ENCODE data around the gene ANO8. TPM values are rescaled to one million over a fixed set of nuclear protein-coding genes. Genes with fewer than 3 reads are reported as not detected.

The ANO8 gene
- total and polyA plus RNA-seq, 2 donors (not counting 1 experiment from before 2014, with no cell fraction given) = 3.0 to 5.2 TPM

DNA sequence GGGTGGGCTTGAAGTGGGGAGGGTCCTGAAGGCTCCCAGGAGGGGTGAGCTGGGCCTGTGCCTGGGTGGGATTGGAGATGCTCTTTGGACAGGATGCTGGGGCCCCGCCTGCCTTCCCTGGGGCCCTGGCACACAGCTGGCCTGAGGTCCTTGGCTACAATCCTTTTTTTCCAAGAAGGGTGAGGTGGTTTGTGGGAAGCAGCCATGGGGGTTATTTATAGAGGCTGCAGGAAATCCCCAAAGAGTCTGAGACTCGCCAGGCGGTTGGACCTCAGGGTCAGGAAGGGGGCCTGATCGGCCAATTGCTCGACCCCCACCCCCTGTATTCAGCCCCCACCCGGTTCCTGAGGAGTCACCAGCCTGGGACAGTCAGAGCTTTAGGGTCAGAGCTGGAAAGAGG lies 12.7 kb upstream of the ANO8 start:
- 60% methylated on average over 1 of the region's 6 CpGs for WGBS (ENCODE audit: insufficient coverage)
- Mint-ChIP-seq H3K9me3 (ENCODE audit: insufficient read depth) (no peaks in the 10 kb centered on the region), H3K4me3 (no peak overlapping the region), H3K4me1 (peaks cover 6% of the 10 kb centered on the region), H3K27ac (no peak overlapping the region), H3K27me3 (peaks cover 34% of the 10 kb centered on the region)
- Histone ChIP-seq H4K20me1 (ENCODE audit: control insufficient read depth, insufficient read depth, low read length, poor library complexity, severe bottlenecking) (no peaks in the 10 kb centered on the region), H3K4me1 (ENCODE audit: control insufficient read depth in 2 of 2, insufficient read depth in 2 of 2, low read length in 2 of 2) (peaks cover 5 to 6% of the 10 kb centered on the region in 2 donors), H3K9ac (ENCODE audit: low read length) (no peak overlapping the region), H3K36me3 (replicated peaks in 1 of 2; ENCODE audit: control extremely low read depth in 1 of 2, control insufficient read depth in 1 of 2, extremely low read depth in 1 of 2, insufficient read depth in 2 of 2, low read length in 1 of 2) (no peaks in the 10 kb centered on the region), H3K27me3 (replicated peaks in 1 of 4; ENCODE audit: control extremely low read depth in 1 of 4, control insufficient read depth in 3 of 4, insufficient read depth in 4 of 4, low read length in 3 of 4) (peaks cover 0 to 42% (median 15%) of the 10 kb centered on the region in 4 experiments), H3K9me3 (ENCODE audit: control extremely low read depth in 1 of 3, control insufficient read depth in 2 of 3, insufficient read depth in 1 of 3, low read length in 2 of 3) (no peaks in the 10 kb centered on the region), H2AFZ (ENCODE audit: insufficient read depth, low read depth, low read length, poor library complexity, severe bottlenecking) (no peak overlapping the region), H3K27ac (ENCODE audit: low read length in 2 of 2) (no peak overlapping the region), H3K4me2 (replicated peaks; ENCODE audit: low read depth, low read length, poor library complexity, severe bottlenecking) (no peak overlapping the region), H3K4me3 (ENCODE audit: control extremely low read depth in 1 of 5, extremely low read depth in 1 of 5, insufficient read depth in 1 of 5, low read depth in 2 of 5, low read length in 4 of 5) (no peak overlapping the region), H3K79me2 (ENCODE audit: control insufficient read depth, insufficient read depth, low read length) (no peaks in the 10 kb centered on the region)
- no peak for DNase-seq
- TF ChIP-seq EZH2 (IDR thresholded peaks at IDR 0.05; ENCODE audit: borderline replicate concordance, insufficient read depth, low read depth, low read length, poor library complexity, severe bottlenecking) = no peak
- TF ChIP-seq, protein P1, sequence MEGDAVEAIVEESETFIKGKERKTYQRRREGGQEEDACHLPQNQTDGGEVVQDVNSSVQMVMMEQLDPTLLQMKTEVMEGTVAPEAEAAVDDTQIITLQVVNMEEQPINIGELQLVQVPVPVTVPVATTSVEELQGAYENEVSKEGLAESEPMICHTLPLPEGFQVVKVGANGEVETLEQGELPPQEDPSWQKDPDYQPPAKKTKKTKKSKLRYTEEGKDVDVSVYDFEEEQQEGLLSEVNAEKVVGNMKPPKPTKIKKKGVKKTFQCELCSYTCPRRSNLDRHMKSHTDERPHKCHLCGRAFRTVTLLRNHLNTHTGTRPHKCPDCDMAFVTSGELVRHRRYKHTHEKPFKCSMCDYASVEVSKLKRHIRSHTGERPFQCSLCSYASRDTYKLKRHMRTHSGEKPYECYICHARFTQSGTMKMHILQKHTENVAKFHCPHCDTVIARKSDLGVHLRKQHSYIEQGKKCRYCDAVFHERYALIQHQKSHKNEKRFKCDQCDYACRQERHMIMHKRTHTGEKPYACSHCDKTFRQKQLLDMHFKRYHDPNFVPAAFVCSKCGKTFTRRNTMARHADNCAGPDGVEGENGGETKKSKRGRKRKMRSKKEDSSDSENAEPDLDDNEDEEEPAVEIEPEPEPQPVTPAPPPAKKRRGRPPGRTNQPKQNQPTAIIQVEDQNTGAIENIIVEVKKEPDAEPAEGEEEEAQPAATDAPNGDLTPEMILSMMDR (IDR thresholded peaks at IDR 0.05) = no peak
- ChIA-PET POLR2A (interaction anchor here (0.5 kb wide), 1 partner anchor 36 kb away, joined by 4 read pairs; no protein-coding TSS in a partner anchor), CTCF (interaction anchor here (0.7 to 8.2 kb wide), 9 partner anchors 11 to 119 kb away, joined by 3 to 109 read pairs (median 4); partner anchors contain the start of gene DDA1)
- intact Hi-C loops (cut with micrococcal nuclease) = no loop called here
- ATAC-seq (ENCODE audit: low read depth) = no peak

- Histone ChIP-seq H3K27ac (ENCODE audit: low read length in 2 of 2) (no peak overlapping the region), H3K27me3 (replicated peaks in 1 of 4; ENCODE audit: control extremely low read depth in 1 of 4, control insufficient read depth in 3 of 4, insufficient read depth in 4 of 4, low read length in 3 of 4) (peaks cover 0 to 32% (median 12%) of the 10 kb centered on the region in 4 experiments), H2AFZ (ENCODE audit: insufficient read depth, low read depth, low read length, poor library complexity, severe bottlenecking) (no peak overlapping the region), H3K9ac (ENCODE audit: low read length) (no peak overlapping the region), H3K4me2 (replicated peaks; ENCODE audit: low read depth, low read length, poor library complexity, severe bottlenecking) (peak overlapping the region; percentile 42), H3K4me1 (ENCODE audit: control insufficient read depth in 2 of 2, insufficient read depth in 2 of 2, low read length in 2 of 2) (peaks cover 5 to 6% of the 10 kb centered on the region in 2 donors), H3K4me3 (ENCODE audit: control extremely low read depth in 1 of 5, extremely low read depth in 1 of 5, insufficient read depth in 1 of 5, low read depth in 2 of 5, low read length in 4 of 5) (no peak overlapping the region), H3K36me3 (replicated peaks in 1 of 2; ENCODE audit: control extremely low read depth in 1 of 2, control insufficient read depth in 1 of 2, extremely low read depth in 1 of 2, insufficient read depth in 2 of 2, low read length in 1 of 2) (no peaks in the 10 kb centered on the region), H3K79me2 (ENCODE audit: control insufficient read depth, insufficient read depth, low read length) (no peaks in the 10 kb centered on the region), H3K9me3 (ENCODE audit: control extremely low read depth in 1 of 3, control insufficient read depth in 2 of 3, insufficient read depth in 1 of 3, low read length in 2 of 3) (no peaks in the 10 kb centered on the region), H4K20me1 (ENCODE audit: control insufficient read depth, insufficient read depth, low read length, poor library complexity, severe bottlenecking) (no peaks in the 10 kb centered on the region)
- WGBS (ENCODE audit: insufficient coverage) = 19% methylated on average over 22 of the region's 24 CpGs
- peak; percentile 84 for DNase-seq
- no peaks in the 10 kb centered on the region for H3K9me3 Mint-ChIP-seq (ENCODE audit: insufficient read depth)
- intact Hi-C loops (cut with micrococcal nuclease) = loop anchor here (1.0 kb wide), 3 partner anchors 40 to 120 kb away; no protein-coding TSS in a partner anchor
- peaks cover 26% of the 10 kb centered on the region for H3K27me3 Mint-ChIP-seq
- ChIA-PET POLR2A (no interaction called here), CTCF (interaction anchor here (0.7 to 8.2 kb wide), 12 partner anchors 10 to 122 kb away, joined by 3 to 109 read pairs (median 4); partner anchors contain the start of gene ANO8)
- TF ChIP-seq, protein P1 (IDR thresholded peaks at IDR 0.05) = peak; percentile 93
- TF ChIP-seq EZH2 (IDR thresholded peaks at IDR 0.05; ENCODE audit: borderline replicate concordance, insufficient read depth, low read depth, low read length, poor library complexity, severe bottlenecking) = no peak
- ATAC-seq (ENCODE audit: low read depth) = peak; percentile 98
- H3K4me1 Mint-ChIP-seq = peaks cover 6% of the 10 kb centered on the region
- no peak overlapping the region for H3K27ac Mint-ChIP-seq
- no peak overlapping the region for H3K4me3 Mint-ChIP-seq
Observed at GRCh38 chr19:17346109-17346671, 11.5 kb upstream of the ANO8 start.

Measured in B cell (primary cell).